ENCODE measurements around the gene KRTAP1-1.
"Not testable (repeated sequence)": the region's sequence is repeated elsewhere in the genome, so short reads cannot be mapped to it uniquely, and the experiment has no call there.

KRTAP1-1 gene

GRCh38 chr17:41040783-41041571 is at the start of gene KRTAP1-1:
TSS of gene KRTAP1-1 (minus strand) at chr17:41041450. CDS start at chr17:41041397, 53 bp downstream.
- DNase-seq, result not testable (repeated sequence)

- DNase-seq, result not testable (repeated sequence)
Observed at GRCh38 chr17:41088760-41089352, 47.6 kb upstream of the KRTAP1-1 start.

- not testable (repeated sequence) for DNase-seq
Observed at GRCh38 chr17:41084100-41084856, 43.0 kb upstream of the KRTAP1-1 start, which contains the start of gene KRTAP4-7. TSS of gene KRTAP4-7 (plus strand) at chr17:41084150. CDS start at chr17:41084207, 57 bp downstream.

- not testable (repeated sequence) for DNase-seq
Observed at GRCh38 chr17:41083427-41083826, 42.2 kb upstream of the KRTAP1-1 start.

- no peak for DNase-seq
Observed at GRCh38 chr17:41082626-41083025, 41.4 kb upstream of the KRTAP1-1 start.

GRCh38 chr17:41076788-41077187 is 35.5 kb upstream of the KRTAP1-1 start:
- DNase-seq, result no peak

GRCh38 chr17:41073676-41074075 is 32.4 kb upstream of the KRTAP1-1 start:
- DNase-seq, result no peak

- DNase-seq, result no peak
Observed at GRCh38 chr17:41071606-41072360, 30.5 kb upstream of the KRTAP1-1 start.

GRCh38 chr17:41069031-41069430 is 27.8 kb upstream of the KRTAP1-1 start:
- DNase-seq, result no peak

GRCh38 chr17:41067281-41067680 is 26.0 kb upstream of the KRTAP1-1 start:
- no peak for DNase-seq

GRCh38 chr17:41065829-41066624 is 24.8 kb upstream of the KRTAP1-1 start, which contains the start of gene KRTAP2-4:
TSS of gene KRTAP2-4 (minus strand) at chr17:41065879. CDS start at chr17:41065845, 34 bp downstream.
- no peak for DNase-seq

- DNase-seq, result not testable (repeated sequence)
Observed at GRCh38 chr17:41065016-41065689, 23.9 kb upstream of the KRTAP1-1 start.

GRCh38 chr17:41064301-41064700 is 23.1 kb upstream of the KRTAP1-1 start:
- no peak for DNase-seq

- DNase-seq, result no peak
Observed at GRCh38 chr17:41063449-41063848, 22.2 kb upstream of the KRTAP1-1 start.

GRCh38 chr17:41061964-41062363 is 20.7 kb upstream of the KRTAP1-1 start:
- DNase-seq, result no peak

GRCh38 chr17:41060052-41060604 is 18.9 kb upstream of the KRTAP1-1 start, which contains the start of gene KRTAP2-3:
TSS of gene KRTAP2-3 (minus strand) at chr17:41060114. CDS start at chr17:41060050, 64 bp downstream.
- DNase-seq, result no peak

GRCh38 chr17:41059276-41060051 is 18.2 kb upstream of the KRTAP1-1 start:
- not testable (repeated sequence) for DNase-seq

GRCh38 chr17:41058741-41059140 is 17.5 kb upstream of the KRTAP1-1 start:
- DNase-seq, result no peak

- no peak for DNase-seq
Observed at GRCh38 chr17:41057547-41057946, 16.3 kb upstream of the KRTAP1-1 start.

- not testable (repeated sequence) for DNase-seq
Observed at GRCh38 chr17:41055130-41055529, 13.9 kb upstream of the KRTAP1-1 start, which contains the start of gene KRTAP2-2. TSS of gene KRTAP2-2 (minus strand) at chr17:41055230. CDS start at chr17:41055211, 19 bp downstream.

Measured in NCI-H2171 treated with DMSO at 0.1 percent for 48 hours (cell line).